Adrenal gland (tissue), 12 donors: ENCODE measurements around the gene CDC42BPG. TPM values are rescaled to one million over a fixed set of nuclear protein-coding genes. Genes with fewer than 3 reads are reported as not detected.

Experiments
- DNase-seq, 7 donors: peaks; one replicate each; pipeline ENCODE4 v3.0.0-alpha.2; 2019 to 2020
- H3K27ac ChIP-seq, 5 donors: fragments of 200-600 bp; sonication (generic) in 4 of 5; 1 replicate in 3 of 5; 2 replicates in 2 of 5; pipeline versions ENCODE4 v1.5.1 to v1.8.0; 2016 to 2020; ENCODE audit warnings: mild to moderate bottlenecking in 1 of 5
- H3K27me3 ChIP-seq: fragments of 200-600 bp; 2 replicates; pipeline ENCODE4 v1.8.0; 2021
- H3K36me3 ChIP-seq, 2 donors: fragments of 200-600 bp; replicated peaks in 1 of 2; 1 replicate in 1 of 2; 2 replicates in 1 of 2; pipeline versions ENCODE4 v1.5.1 to v1.8.0; 2018 to 2022
- H3K4me1 ChIP-seq, 2 donors: fragments of 200-600 bp; replicated peaks in 1 of 2; 1 replicate in 1 of 2; 2 replicates in 1 of 2; pipeline versions ENCODE4 v1.5.1 to v1.8.0; 2018 to 2021
- H3K4me3 ChIP-seq, 4 donors: fragments of 200-600 bp; sonication (generic) in 3 of 4; one replicate each; pipeline ENCODE4 v1.5.1; 2016 to 2018
- H3K9me3 ChIP-seq, 3 donors: fragments of 200-600 bp; sonication (generic) in 1 of 3; replicated peaks in 1 of 3; 1 replicate in 2 of 3; 2 replicates in 1 of 3; pipeline versions ENCODE4 v1.5.1 to v1.8.0; 2016 to 2021
- POLR2A ChIP-seq, 2 donors: fragments of 450-650 bp; IDR thresholded peaks; one replicate each; pipeline ENCODE4 v1.6.1; 2017; ENCODE audit warnings: antibody characterized with exemption in 2 of 2, mild to moderate bottlenecking in 2 of 2, moderate library complexity in 1 of 2
- WGBS, 4 donors: extraction: QIAGEN DNeasy Blood & Tissue Kit in 2 of 4; methylation state at CpG; one replicate each; pipeline versions ENCODE4 v1.1.5 to v1.1.7; 2013 to 2017; 5-methylcytosine and 5-hydroxymethylcytosine counted together
- intact Hi-C, 2 donors: fragments of 100-400 bp; cut with DNase I; formaldehyde crosslinking; loops; one replicate each; pipeline versions ENCODE4 v1.14.1 to v1.15.0; 2022 to 2023
- polyA plus RNA-seq, 3 donors: library from polyadenylated mRNA; stranded (reverse); fragments of 200-250 nt in 2 of 3; fragments of 350-450 nt in 1 of 3; fragmentation: Illumina TruSeq in 1 of 3; extraction: RNeasy Lipid Tissue Mini Kit (QIAGEN cat#74804) in 1 of 3; gene quantifications; one replicate each; pipeline ENCODE4 v1.2.3, GENCODE V29; 2013 to 2014
- total RNA-seq, 9 donors: library from RNA; depleted of rRNA in 4 of 9; stranded (reverse); fragments of >200 nt in 4 of 9; fragments of 120-200 nt in 1 of 9; fragmentation: NEBNext Ultra II Directional in 1 of 9; extraction: Animal tissue kit (Norgen Biotek cat#: 25700) in 1 of 9; gene quantifications; one replicate each; pipeline versions ENCODE4 v1.1.0 to v1.2.4, GENCODE V29; 2013 to 2023
- TF ChIP-seq, protein P1 (sequence below), 6 experiments: fragments of 450-650 bp in 4 of 6; fragments of 200-600 bp in 2 of 6; sonication (generic) in 1 of 6; IDR thresholded peaks; 1 replicate in 5 of 6; 2 replicates in 1 of 6; pipeline versions ENCODE4 v1.5.1 to v1.8.0; 2016 to 2021; ENCODE audit warnings: antibody characterized with exemption in 6 of 6, mild to moderate bottlenecking in 2 of 6, moderate library complexity in 1 of 6
- donor health status: healthy with polysubstance abuse.
- donor health status: Bipolar disorder and iron deficiency.
- donor health status: DM: yes; HTN: yes; CAD: no.
- donor health status: DM: no; HTN: no; CAD: no.
- donor health status: DM: no; HTN: no; CAD: no.
- donor health status: DM: yes; HTN: yes; CAD: no.

CDC42BPG gene
- total and polyA plus RNA-seq, 12 donors, result 3.1 to 12.9 (median 6.7) TPM

GRCh38 chr11:64791781-64792291 is 52.6 kb downstream of the CDC42BPG start:
- WGBS, 4 donors, result 91 to 100% (median 94%) methylated on average over 1 to 14 of the region's 14 CpGs
- peaks cover 0 to 6% of the 10 kb centered on the region in 2 donors for H3K4me1 ChIP-seq
- no peaks in the 10 kb centered on the region for H3K27me3 ChIP-seq
- intact Hi-C loops, result no loop called here
- H3K4me3 ChIP-seq, result no peak overlapping the region
- H3K27ac ChIP-seq, result no peak overlapping the region
- TF ChIP-seq POLR2A (IDR thresholded peaks at IDR 0.05), result no peak
- TF ChIP-seq, protein P1, sequence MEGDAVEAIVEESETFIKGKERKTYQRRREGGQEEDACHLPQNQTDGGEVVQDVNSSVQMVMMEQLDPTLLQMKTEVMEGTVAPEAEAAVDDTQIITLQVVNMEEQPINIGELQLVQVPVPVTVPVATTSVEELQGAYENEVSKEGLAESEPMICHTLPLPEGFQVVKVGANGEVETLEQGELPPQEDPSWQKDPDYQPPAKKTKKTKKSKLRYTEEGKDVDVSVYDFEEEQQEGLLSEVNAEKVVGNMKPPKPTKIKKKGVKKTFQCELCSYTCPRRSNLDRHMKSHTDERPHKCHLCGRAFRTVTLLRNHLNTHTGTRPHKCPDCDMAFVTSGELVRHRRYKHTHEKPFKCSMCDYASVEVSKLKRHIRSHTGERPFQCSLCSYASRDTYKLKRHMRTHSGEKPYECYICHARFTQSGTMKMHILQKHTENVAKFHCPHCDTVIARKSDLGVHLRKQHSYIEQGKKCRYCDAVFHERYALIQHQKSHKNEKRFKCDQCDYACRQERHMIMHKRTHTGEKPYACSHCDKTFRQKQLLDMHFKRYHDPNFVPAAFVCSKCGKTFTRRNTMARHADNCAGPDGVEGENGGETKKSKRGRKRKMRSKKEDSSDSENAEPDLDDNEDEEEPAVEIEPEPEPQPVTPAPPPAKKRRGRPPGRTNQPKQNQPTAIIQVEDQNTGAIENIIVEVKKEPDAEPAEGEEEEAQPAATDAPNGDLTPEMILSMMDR (IDR thresholded peaks at IDR 0.05), result no peak
- DNase-seq, result peak in 1 of 7 donors; percentile 14
- peaks cover 0 to 12% of the 10 kb centered on the region in 2 donors for H3K36me3 ChIP-seq
- no peaks in the 10 kb centered on the region for H3K9me3 ChIP-seq

- intact Hi-C loops, result no loop called here
- Histone ChIP-seq H3K9me3 (no peaks in the 10 kb centered on the region), H3K4me1 (peaks cover 0 to 6% of the 10 kb centered on the region in 2 donors), H3K4me3 (no peak overlapping the region), H3K27me3 (no peaks in the 10 kb centered on the region), H3K27ac (no peak overlapping the region), H3K36me3 (peaks cover 0 to 12% of the 10 kb centered on the region in 2 donors)
- 87 to 93% (median 92%) methylated on average over 15 to 25 of the region's 25 CpGs for WGBS, 4 donors
- DNase-seq, result peak in 1 of 7 donors; percentile 13
- TF ChIP-seq, protein P1 (IDR thresholded peaks at IDR 0.05), result no peak
- no peak for TF ChIP-seq POLR2A (IDR thresholded peaks at IDR 0.05)
These were observed 54.0 kb downstream of the CDC42BPG start for GRCh38 chr11:64790205-64791095.

- intact Hi-C loops, result loop anchor here in 1 of 2 donors (10.0 kb wide), 1 partner anchor 45 kb away; no protein-coding TSS in a partner anchor
- no peak overlapping the region for H3K27ac ChIP-seq
- TF ChIP-seq, protein P1 (IDR thresholded peaks at IDR 0.05), result no peak
- no peak for TF ChIP-seq POLR2A (IDR thresholded peaks at IDR 0.05)
- DNase-seq, result peak in 1 of 7 donors; percentile 13
- H3K4me3 ChIP-seq, result no peak overlapping the region
- peaks cover 0 to 12% of the 10 kb centered on the region in 2 donors for H3K36me3 ChIP-seq
- 86 to 93% (median 92%) methylated on average over 7 to 15 of the region's 15 CpGs for WGBS, 4 donors
- no peaks in the 10 kb centered on the region for H3K9me3 ChIP-seq
- H3K27me3 ChIP-seq, result no peaks in the 10 kb centered on the region
- peaks cover 0 to 6% of the 10 kb centered on the region in 2 donors for H3K4me1 ChIP-seq
These were observed 54.9 kb downstream of the CDC42BPG start for GRCh38 chr11:64789331-64790204.
